Umbilical cord (tissue), 2 donors: ENCODE data around the gene RNF214. TPM values are rescaled to one million over a fixed set of nuclear protein-coding genes. Genes with fewer than 3 reads are reported as not detected.
"Not testable (repeated sequence)": the region's sequence is repeated elsewhere in the genome, so short reads cannot be mapped to it uniquely, and the experiment has no call there.

Experiments
- DNase-seq: peaks from one replicate; pipeline ENCODE4 v3.0.0-alpha.2; 2015; ENCODE audit warnings: low spot score
- total RNA-seq: library from RNA; depleted of rRNA; stranded (reverse); fragments of >200 nt; gene quantifications from one replicate; pipeline ENCODE4 v1.2.3, GENCODE V29; 2014; ENCODE audit warnings: low replicate concordance; ENCODE audit not compliant: insufficient read depth

Gene RNF214
- total RNA-seq, 1 donor from 2014 or later, result 10.8 TPM

- DNase-seq, result peak; percentile 57
Observed at GRCh38 chr11:117197516-117198456, 34.7 kb upstream of the RNF214 start.

- no peak for DNase-seq
Observed at GRCh38 chr11:117198613-117199012, 33.9 kb upstream of the RNF214 start.

- peak; percentile 96 for DNase-seq
Observed at GRCh38 chr11:117199053-117199915, 33.2 kb upstream of the RNF214 start, which contains the start of gene TAGLN. TAGLN (plus strand) TSS chr11:117199370; CDS start chr11:117203014, 3,644 bp downstream.

GRCh38 chr11:117199916-117200812 lies 32.3 kb upstream of the RNF214 start:
- peak; percentile 37 for DNase-seq

- peak; percentile 44 for DNase-seq
Observed at GRCh38 chr11:117200813-117201657, 31.4 kb upstream of the RNF214 start.

GRCh38 chr11:117201658-117202305 lies 30.7 kb upstream of the RNF214 start:
- no peak for DNase-seq

- DNase-seq, result no peak
Observed at GRCh38 chr11:117202386-117203068, 29.9 kb upstream of the RNF214 start.

- no peak for DNase-seq
Observed at GRCh38 chr11:117203069-117203407, 29.4 kb upstream of the RNF214 start.

GRCh38 chr11:117204283-117205080 lies 28.0 kb upstream of the RNF214 start:
- no peak for DNase-seq

- DNase-seq, result no peak
Observed at GRCh38 chr11:117205211-117205818, 27.2 kb upstream of the RNF214 start.

- DNase-seq, result not testable (repeated sequence)
Observed at GRCh38 chr11:117206111-117206510, 26.4 kb upstream of the RNF214 start.

- DNase-seq, result not testable (repeated sequence)
Observed at GRCh38 chr11:117206859-117207258, 25.6 kb upstream of the RNF214 start.

- DNase-seq, result not testable (repeated sequence)
Observed at GRCh38 chr11:117207481-117207880, 25.0 kb upstream of the RNF214 start.

- not testable (repeated sequence) for DNase-seq
Observed at GRCh38 chr11:117208710-117209109, 23.8 kb upstream of the RNF214 start.

- DNase-seq, result not testable (repeated sequence)
Observed at GRCh38 chr11:117209351-117210125, 22.9 kb upstream of the RNF214 start.

GRCh38 chr11:117210620-117211019 lies 21.9 kb upstream of the RNF214 start:
- no peak for DNase-seq
